ENCODE results near the gene SYNC.

The SYNC gene

GRCh38 chr1:32702599-32703478 lies at the start of gene SYNC:
SYNC (minus strand) TSS chr1:32702770; CDS start chr1:32702660, 110 bp downstream.
- FAIRE-seq: no peak

GRCh38 chr1:32749771-32750170 lies 47.2 kb upstream of the SYNC start:
- FAIRE-seq: no peak

DNA sequence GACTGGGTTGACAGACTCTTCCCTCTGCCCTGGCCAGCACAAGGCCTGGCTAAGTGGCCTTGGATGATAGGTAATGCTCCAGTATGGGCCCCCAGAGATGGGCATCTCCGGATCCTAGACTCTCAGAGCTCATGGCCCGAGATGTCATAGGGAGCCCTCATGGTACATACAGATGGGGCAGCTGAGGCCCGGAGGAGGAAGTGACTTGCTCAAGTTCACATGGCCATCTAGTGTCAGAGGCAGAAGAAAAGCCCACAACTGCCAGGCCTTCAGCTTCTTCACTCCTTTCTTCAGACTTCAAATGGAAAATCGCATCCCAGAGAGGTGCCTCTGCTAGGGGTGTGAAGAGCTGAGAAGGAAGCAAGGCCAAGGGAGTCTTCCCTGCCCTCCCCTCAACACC lies 46.8 kb upstream of the SYNC start:
- no peak for FAIRE-seq

GRCh38 chr1:32748926-32749325 lies 46.4 kb upstream of the SYNC start:
- FAIRE-seq: no peak

GRCh38 chr1:32748348-32748747 lies 45.8 kb upstream of the SYNC start:
- no peak for FAIRE-seq

GRCh38 chr1:32746130-32746529 lies 43.6 kb upstream of the SYNC start:
- no peak for FAIRE-seq

GRCh38 chr1:32744071-32744425 lies 41.5 kb upstream of the SYNC start:
- no peak for FAIRE-seq

DNA sequence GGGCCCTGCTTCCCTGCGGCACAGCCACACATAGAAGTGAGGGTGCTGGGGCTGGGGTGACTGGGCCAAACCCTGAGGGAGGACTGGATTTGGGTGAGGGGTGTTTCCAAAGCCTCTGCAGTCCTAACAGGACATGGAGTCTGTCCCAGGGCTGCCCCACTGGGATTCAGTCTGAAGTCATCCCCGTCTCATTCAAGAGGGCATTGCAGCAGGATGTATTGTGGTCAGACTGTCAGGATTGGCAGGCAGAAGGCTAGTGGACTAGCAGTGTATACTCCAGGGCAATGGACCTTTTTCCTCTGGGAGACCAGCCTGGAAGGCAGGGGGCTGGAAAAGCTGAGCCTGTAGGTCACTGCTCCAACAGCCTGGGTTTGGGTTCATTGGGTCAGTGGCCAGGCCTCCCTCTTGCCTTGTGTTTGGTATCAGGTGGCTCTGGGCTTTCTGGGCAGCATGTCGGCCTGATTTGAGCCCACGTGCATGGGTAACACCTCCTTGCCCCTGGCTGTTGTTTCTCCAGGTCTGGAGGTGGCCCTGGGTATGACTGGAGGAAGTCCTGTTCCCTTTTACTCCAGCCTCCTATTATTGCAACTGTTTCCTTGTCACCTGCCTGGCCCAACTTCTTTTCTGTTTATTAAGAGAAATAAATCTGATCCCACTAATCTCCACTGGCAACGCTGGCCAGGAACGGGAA lies 41.0 kb upstream of the SYNC start:
- FAIRE-seq: no peak

DNA sequence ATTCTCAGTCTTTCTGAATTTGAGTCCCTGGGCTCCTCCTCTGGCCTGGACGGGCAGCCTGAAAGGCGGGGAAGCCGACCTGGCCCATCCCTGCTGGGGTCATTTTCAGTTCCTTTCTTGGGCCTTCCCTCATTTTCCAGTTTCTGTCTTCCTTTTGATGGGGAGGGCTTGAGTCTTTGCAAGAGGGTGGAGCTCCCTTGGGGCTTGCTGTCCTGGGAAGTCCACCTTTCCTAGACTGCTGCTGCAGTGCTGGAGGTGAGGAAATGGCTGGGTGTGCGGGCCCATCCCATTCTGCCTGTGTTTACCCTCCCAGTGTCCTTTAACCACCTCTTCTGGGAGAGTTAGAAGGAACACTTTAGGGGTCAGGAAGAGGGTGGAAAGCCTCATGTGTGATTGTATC lies 40.4 kb upstream of the SYNC start:
- FAIRE-seq: no peak

GRCh38 chr1:32742199-32742947 lies 39.8 kb upstream of the SYNC start:
- FAIRE-seq: no peak

DNA sequence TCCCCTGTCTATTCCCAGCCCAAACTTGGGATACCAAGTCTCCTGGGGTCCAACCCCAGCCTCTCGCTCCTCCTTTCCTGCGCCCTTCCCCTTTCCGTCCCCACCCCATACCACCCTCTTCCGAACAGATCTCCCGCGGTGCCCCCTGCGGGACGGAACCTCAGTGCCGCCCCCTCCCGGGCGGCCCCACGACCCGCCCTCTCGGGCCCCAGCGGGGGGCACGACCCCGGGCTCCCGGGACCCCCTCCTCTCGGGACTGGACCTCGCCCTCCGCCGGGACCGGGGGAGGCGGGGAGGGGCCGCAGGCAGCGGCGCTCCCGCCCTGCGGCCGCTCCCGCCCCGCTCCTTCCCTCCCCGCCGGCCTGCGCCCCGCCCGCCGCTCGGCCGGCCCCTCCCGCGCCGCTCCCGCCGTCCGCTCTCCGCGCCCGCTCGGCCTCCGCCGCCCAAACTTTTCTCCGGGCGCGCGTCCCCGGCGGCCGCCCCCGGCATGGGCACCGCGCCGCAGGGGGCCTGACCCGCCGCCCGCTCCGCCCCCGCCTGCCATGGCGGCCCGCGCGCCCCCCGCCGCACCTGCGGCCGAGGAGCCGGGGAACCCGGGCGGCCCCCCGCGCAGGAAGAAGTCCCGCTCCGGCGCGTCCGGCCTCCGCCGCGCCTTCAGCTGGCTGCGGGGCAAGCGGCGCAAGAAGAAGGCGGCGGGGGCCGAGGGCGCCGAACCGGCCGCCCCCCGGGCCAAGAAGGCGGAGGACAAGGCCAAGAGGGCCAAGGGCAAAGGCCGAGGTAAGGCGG lies 39.0 kb upstream of the SYNC start:
- no peak for FAIRE-seq

- FAIRE-seq: no peak
Measured at GRCh38 chr1:32741059-32741412, 38.5 kb upstream of the SYNC start.

DNA sequence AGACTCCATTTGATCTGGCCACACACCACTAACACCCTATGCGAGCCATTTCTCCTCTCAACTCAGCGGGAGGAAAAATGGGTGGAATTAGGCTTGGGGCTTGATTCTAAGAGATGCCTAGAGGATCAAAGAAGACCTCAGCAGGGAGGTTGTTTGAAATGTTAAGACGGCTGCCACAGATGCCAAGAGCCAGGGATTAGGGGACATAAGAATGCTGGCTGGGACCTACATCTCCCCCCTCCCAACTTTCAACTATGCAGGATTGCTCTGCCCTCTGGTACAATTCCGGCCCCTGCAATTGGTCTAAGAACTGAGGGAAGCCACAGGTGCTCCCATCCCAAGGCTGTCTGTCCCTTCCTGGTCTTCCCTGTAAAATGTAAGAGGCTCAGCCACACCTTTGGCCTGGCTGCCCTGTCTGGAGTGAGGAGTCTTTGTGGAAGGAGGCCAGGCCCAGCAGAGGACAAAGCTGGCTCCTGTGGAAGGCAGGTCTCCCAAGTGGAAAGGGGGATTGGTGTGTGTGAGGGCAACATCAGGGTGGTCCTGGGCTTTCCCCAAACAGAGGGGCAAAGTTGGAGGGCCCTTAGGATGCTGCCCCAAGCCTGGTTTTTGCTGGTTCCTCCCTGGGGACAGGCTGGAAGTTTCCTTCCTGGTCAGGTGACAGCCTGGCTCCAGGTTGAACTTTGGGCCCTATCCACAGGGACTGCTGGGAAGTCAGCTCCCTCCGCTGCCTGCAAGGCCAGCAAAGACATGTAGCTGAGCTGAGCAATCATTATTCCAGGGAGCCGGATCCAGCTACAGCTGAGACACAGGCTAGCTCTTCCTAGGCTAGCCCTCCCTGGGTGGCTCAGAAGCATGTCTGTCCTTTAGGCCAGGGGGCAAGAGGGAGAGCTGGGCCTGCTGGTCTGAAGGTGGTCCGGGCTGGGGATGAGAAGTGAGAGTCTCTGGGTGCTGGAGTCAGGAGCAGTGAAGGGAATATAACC lies 34.5 kb upstream of the SYNC start:
- FAIRE-seq: no peak

- no peak for FAIRE-seq
Measured at GRCh38 chr1:32733582-32734321, 31.2 kb upstream of the SYNC start.

GRCh38 chr1:32729254-32730046 lies 26.9 kb upstream of the SYNC start:
- no peak for FAIRE-seq

DNA sequence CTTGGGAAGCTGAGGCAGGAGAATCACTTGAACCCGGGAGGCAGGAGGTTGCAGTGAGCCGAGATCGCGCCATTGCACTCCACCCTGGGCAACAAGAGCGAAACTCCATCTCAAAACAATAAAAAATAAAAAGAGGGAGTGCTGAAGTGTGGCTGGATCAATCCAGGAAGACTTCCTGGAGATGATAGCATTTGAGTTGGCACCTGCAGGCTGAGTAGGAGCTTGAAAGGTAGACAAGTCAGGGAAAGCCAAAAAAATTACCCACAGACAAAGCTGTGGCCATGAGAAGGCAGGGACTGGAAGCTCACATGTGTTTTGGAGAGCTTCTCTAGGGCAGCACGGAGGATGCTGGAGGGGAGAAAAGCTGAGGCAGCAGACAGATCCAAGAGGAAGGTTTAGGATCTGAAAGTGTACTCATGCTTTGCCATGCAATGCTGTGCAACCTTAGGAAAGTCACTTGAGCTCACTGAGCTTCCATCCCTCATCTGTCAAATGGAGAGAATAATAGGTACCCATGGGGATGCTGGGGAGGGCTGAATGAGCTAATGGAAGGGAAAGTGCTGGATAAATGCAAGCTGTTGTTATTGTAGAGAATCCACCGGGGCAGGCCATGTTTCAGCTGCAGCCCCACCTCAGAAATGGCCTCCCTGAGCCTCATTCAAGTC lies 26.0 kb upstream of the SYNC start:
- no peak for FAIRE-seq

DNA sequence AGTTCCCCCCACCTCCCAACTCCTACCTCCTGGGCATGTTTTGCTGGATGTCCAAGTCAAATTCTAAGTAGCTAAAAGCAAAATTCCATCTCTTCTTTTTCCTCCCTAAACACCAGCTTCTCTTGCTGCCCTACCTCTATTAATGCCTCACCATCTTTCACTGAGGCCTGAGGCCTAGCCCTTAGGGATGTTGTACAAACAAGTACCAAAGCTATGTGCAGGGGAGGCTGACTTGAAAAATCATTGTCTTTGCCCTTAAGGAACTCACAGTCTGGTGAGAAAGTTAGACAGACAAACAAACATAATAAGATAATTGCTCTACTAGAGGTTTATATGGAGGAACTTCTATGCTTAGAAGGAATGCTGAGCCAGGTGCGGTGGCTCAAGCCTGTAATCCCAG lies 25.3 kb upstream of the SYNC start:
- FAIRE-seq: no peak

DNA sequence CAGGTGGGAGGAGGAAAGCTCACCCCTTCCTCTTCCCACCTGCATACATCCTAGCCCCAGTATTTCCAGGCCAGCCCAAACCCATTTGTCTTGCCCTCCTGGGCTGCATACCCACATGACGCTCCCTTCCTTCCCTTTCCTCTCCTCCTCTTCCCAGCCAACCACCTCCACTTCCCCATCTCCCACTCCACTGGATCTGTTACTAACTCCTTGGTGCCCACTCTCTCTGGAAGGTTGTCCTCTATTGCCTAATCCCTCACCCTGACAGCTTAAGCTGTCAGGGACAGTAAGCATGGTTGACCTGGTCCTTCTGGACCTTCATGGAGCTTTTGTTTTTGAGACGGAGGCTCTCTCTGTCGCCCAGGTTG lies 23.0 kb upstream of the SYNC start:
- FAIRE-seq: no peak
